HG03565 (cell line): ENCODE results near the gene CD37.
"Not testable (repeated sequence)": the region's sequence is repeated elsewhere in the genome, so short reads cannot be mapped to it uniquely, and the experiment has no call there.

Experiments used
- ATAC-seq: cut with Tn5 transposase; IDR thresholded peaks from one replicate; pipeline ENCODE4 v1.9.1; 2021; ENCODE audit warnings: mild to moderate bottlenecking, moderate library complexity; ENCODE audit not compliant: unreplicated experiment

Gene CD37

GRCh38 chr19:49335071-49335783 is at the start of gene CD37:
Gene CD37, plus strand, starts transcription at chr19:49335406. Its CDS starts 135 bp downstream, at chr19:49335541.
- no peak for ATAC-seq

- ATAC-seq = no peak
These were observed 48.0 kb upstream of the CD37 start for GRCh38 chr19:49287141-49287770.

- not testable (repeated sequence) for ATAC-seq
These were observed 47.0 kb upstream of the CD37 start for GRCh38 chr19:49288205-49288604.

GRCh38 chr19:49289286-49289685 is 45.9 kb upstream of the CD37 start:
- not testable (repeated sequence) for ATAC-seq

GRCh38 chr19:49290517-49290916 is 44.7 kb upstream of the CD37 start:
- ATAC-seq = no peak

GRCh38 chr19:49294401-49294800 is 40.8 kb upstream of the CD37 start:
- ATAC-seq = no peak

- ATAC-seq = no peak
These were observed 39.9 kb upstream of the CD37 start for GRCh38 chr19:49295208-49295880.

GRCh38 chr19:49297403-49297802 is 37.8 kb upstream of the CD37 start:
- ATAC-seq = no peak

- not testable (repeated sequence) for ATAC-seq
These were observed 36.6 kb upstream of the CD37 start for GRCh38 chr19:49298653-49299052.

GRCh38 chr19:49301165-49301865 is 33.9 kb upstream of the CD37 start:
- no peak for ATAC-seq

GRCh38 chr19:49301866-49302252 is 33.3 kb upstream of the CD37 start:
- no peak for ATAC-seq

- ATAC-seq = not testable (repeated sequence)
These were observed 28.5 kb upstream of the CD37 start for GRCh38 chr19:49306734-49307133.

GRCh38 chr19:49309087-49309486 is 26.1 kb upstream of the CD37 start:
- no peak for ATAC-seq

- ATAC-seq = no peak
These were observed 20.1 kb upstream of the CD37 start for GRCh38 chr19:49315111-49315510.

- ATAC-seq = no peak
These were observed 18.9 kb upstream of the CD37 start for GRCh38 chr19:49316284-49316683.

- ATAC-seq = no peak
These were observed 16.9 kb upstream of the CD37 start for GRCh38 chr19:49318296-49318695.

- ATAC-seq = no peak
These were observed 10.2 kb upstream of the CD37 start, which contains the start of gene SLC6A16 for GRCh38 chr19:49324801-49325576. Gene SLC6A16, minus strand, starts transcription at chr19:49325191. Its CDS starts 13,844 bp downstream, at chr19:49311347.

GRCh38 chr19:49325756-49326155 is 9.4 kb upstream of the CD37 start:
- ATAC-seq = not testable (repeated sequence)

GRCh38 chr19:49326165-49326704 is 9.0 kb upstream of the CD37 start:
- ATAC-seq = no peak

GRCh38 chr19:49327878-49328544 is 7.2 kb upstream of the CD37 start:
- no peak for ATAC-seq
